Sigmoid colon (tissue), 7 donors: ENCODE measurements around the gene MYADM. TPM values are rescaled to one million over a fixed set of nuclear protein-coding genes. Genes with fewer than 3 reads are reported as not detected.

ENCODE experiments used
- DNase-seq: peaks from one replicate; pipeline ENCODE4 v3.0.0-alpha.2; 2019
- H3K27ac ChIP-seq, 4 donors: fragments of 200-600 bp; sonication (generic); one replicate each; pipeline ENCODE4 v1.5.1; 2016 to 2019; ENCODE audit warnings: mild to moderate bottlenecking in 1 of 4
- H3K27me3 ChIP-seq, 3 donors: fragments of 200-600 bp; sonication (generic); one replicate each; pipeline ENCODE4 v1.5.1; 2019; ENCODE audit warnings: mild to moderate bottlenecking in 1 of 3
- H3K36me3 ChIP-seq, 4 donors: fragments of 200-600 bp; sonication (generic); one replicate each; pipeline ENCODE4 v1.5.1; 2016 to 2019
- H3K4me1 ChIP-seq, 4 donors: fragments of 200-600 bp; sonication (generic); one replicate each; pipeline ENCODE4 v1.5.1; 2017 to 2019
- H3K4me3 ChIP-seq, 4 donors: fragments of 200-600 bp; sonication (generic); one replicate each; pipeline ENCODE4 v1.5.1; 2017 to 2019; ENCODE audit warnings: mild to moderate bottlenecking in 2 of 4, moderate library complexity in 1 of 4
- H3K9me3 ChIP-seq, 4 donors: fragments of 200-600 bp in 3 of 4; sonication (generic) in 3 of 4; one replicate each; pipeline versions ENCODE4 v1.5.1 to v1.6.1; 2013 to 2019
- CTCF ChIP-seq, 4 experiments: fragments of 450-650 bp in 3 of 4; fragments of 200-600 bp in 1 of 4; IDR thresholded peaks; one replicate each; pipeline ENCODE4 v1.5.1; 2016 to 2019; ENCODE audit warnings: antibody characterized with exemption in 4 of 4, mild to moderate bottlenecking in 3 of 4, moderate library complexity in 2 of 4
- EP300 ChIP-seq, 4 donors: sonication (generic); formaldehyde crosslinking; IDR thresholded peaks; one replicate each; pipeline ENCODE4 v1.6.1; 2017; ENCODE audit warnings: antibody characterized with exemption in 4 of 4
- POLR2A ChIP-seq, 2 donors: fragments of 450-650 bp; IDR thresholded peaks; one replicate each; pipeline ENCODE4 v1.6.1; 2016; ENCODE audit warnings: antibody characterized with exemption in 2 of 2, mild to moderate bottlenecking in 2 of 2, moderate library complexity in 2 of 2
- POLR2AphosphoS5 ChIP-seq, 4 donors: sonication (generic); formaldehyde crosslinking; IDR thresholded peaks; one replicate each; pipeline ENCODE4 v1.6.1; 2017; ENCODE audit warnings: antibody characterized with exemption in 4 of 4
- whole genome bisulfite sequencing, 2 donors: extraction: QIAGEN DNeasy Blood & Tissue Kit; methylation state at CpG; one replicate each; pipeline ENCODE4 v1.1.7; 2013; 5-methylcytosine and 5-hydroxymethylcytosine counted together
- intact Hi-C: fragments of 100-400 bp; cut with DNase I; formaldehyde crosslinking; loops from one replicate; pipeline ENCODE4 v1.15.1; 2023
- polyA plus RNA-seq, 3 donors: library from polyadenylated mRNA; stranded (reverse); fragments of 200-250 nt; gene quantifications; one replicate each; pipeline ENCODE4 v1.2.3, GENCODE V29; 2013
- total RNA-seq, 4 donors: library from RNA; depleted of rRNA; stranded (reverse); fragments of >200 nt; gene quantifications; one replicate each; pipeline ENCODE4 v1.1.0, GENCODE V29; 2016
- donor health status: healthy with polysubstance abuse.
- donor health status: Bipolar disorder and iron deficiency.
- donor health status: healthy.

Gene MYADM
- total and polyA plus RNA-seq, 7 donors: 7.9 to 189 (median 65.5) TPM

GRCh38 chr19:53908106-53908934 is 40.6 kb downstream of the MYADM start:
- 4 to 9% methylated on average over 51 of the region's 51 CpGs for WGBS, 2 donors
- peaks cover 0 to 35% (median 19%) of the 10 kb centered on the region in 4 donors for H3K4me1 ChIP-seq
- no peaks in the 10 kb centered on the region for H3K9me3 ChIP-seq
- H3K27ac ChIP-seq: no peak overlapping the region
- TF ChIP-seq POLR2AphosphoS5 (IDR thresholded peaks at IDR 0.05): no peak
- TF ChIP-seq CTCF (IDR thresholded peaks at IDR 0.05): no peak
- peak overlapping the region in 2 of 4 donors; percentile 19 to 21 for H3K4me3 ChIP-seq
- H3K36me3 ChIP-seq: no peaks in the 10 kb centered on the region
- no peak for DNase-seq
- intact Hi-C loops: loop anchor here (5.0 to 10.0 kb wide), 2 partner anchors 54 to 114 kb away; no protein-coding TSS in a partner anchor
- peaks cover 51 to 87% (median 67%) of the 10 kb centered on the region in 3 donors for H3K27me3 ChIP-seq

GRCh38 chr19:53908935-53909415 is 41.3 kb downstream of the MYADM start, which contains the start of gene CACNG7:
TSS of gene CACNG7 (plus strand) at chr19:53909278. CDS start at chr19:53912832, 3,554 bp downstream.
- peaks cover 51 to 87% (median 69%) of the 10 kb centered on the region in 3 donors for H3K27me3 ChIP-seq
- peaks cover 0 to 35% (median 19%) of the 10 kb centered on the region in 4 donors for H3K4me1 ChIP-seq
- TF ChIP-seq CTCF (IDR thresholded peaks at IDR 0.05) (no peak), POLR2AphosphoS5 (IDR thresholded peaks at IDR 0.05) (no peak), EP300 (IDR thresholded peaks at IDR 0.05) (no peak), POLR2A (IDR thresholded peaks at IDR 0.05) (no peak)
- H3K4me3 ChIP-seq: peak within 1 kb of the TSS in 2 of 4 donors; percentile 19 to 21
- H3K36me3 ChIP-seq: no peaks in the 10 kb centered on the region
- no peaks in the 10 kb centered on the region for H3K9me3 ChIP-seq
- intact Hi-C loops: loop anchor here (5.0 to 10.0 kb wide), 2 partner anchors 54 to 113 kb away; no protein-coding TSS in a partner anchor
- 5% methylated on average over 28 of the region's 28 CpGs for WGBS, 2 donors
- H3K27ac ChIP-seq: no peak within 1 kb of the TSS
- no peak for DNase-seq

GRCh38 chr19:53909471-53910169 is 41.9 kb downstream of the MYADM start:
- no peak overlapping the region for H3K27ac ChIP-seq
- H3K4me1 ChIP-seq: peaks cover 0 to 35% (median 19%) of the 10 kb centered on the region in 4 donors
- H3K36me3 ChIP-seq: no peaks in the 10 kb centered on the region
- 4 to 11% methylated on average over 47 of the region's 47 CpGs for WGBS, 2 donors
- H3K9me3 ChIP-seq: no peaks in the 10 kb centered on the region
- no peak for DNase-seq
- H3K27me3 ChIP-seq: peaks cover 51 to 87% (median 73%) of the 10 kb centered on the region in 3 donors
- TF ChIP-seq POLR2A (IDR thresholded peaks at IDR 0.05): no peak
- TF ChIP-seq CTCF (IDR thresholded peaks at IDR 0.05): no peak
- TF ChIP-seq EP300 (IDR thresholded peaks at IDR 0.05): no peak
- no peak for TF ChIP-seq POLR2AphosphoS5 (IDR thresholded peaks at IDR 0.05)
- H3K4me3 ChIP-seq: no peak overlapping the region
- intact Hi-C loops: loop anchor here (5.0 to 10.0 kb wide), 2 partner anchors 55 to 113 kb away; no protein-coding TSS in a partner anchor

DNA sequence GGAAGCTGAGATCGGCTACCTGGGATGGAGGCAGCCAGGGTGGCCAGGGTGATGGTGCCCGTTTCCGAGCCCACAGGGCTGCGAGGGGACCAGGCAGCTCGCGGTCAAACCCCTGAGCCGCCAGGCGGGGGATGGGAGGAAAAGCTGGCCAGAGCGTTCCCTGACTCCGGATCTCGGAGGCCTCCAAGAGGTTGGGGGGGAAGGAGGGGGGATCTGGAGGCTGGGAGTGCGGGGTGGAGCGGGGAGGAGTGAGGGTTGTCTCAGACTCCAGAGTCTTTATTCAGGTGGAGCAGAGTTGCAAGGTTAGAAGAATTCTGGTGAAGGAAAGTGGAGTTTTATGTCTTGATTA is 42.5 kb downstream of the MYADM start:
- no peak overlapping the region for H3K4me3 ChIP-seq
- 2 to 6% methylated on average over 13 of the region's 13 CpGs for WGBS, 2 donors
- no peak overlapping the region for H3K27ac ChIP-seq
- DNase-seq: no peak
- peaks cover 51 to 90% (median 73%) of the 10 kb centered on the region in 3 donors for H3K27me3 ChIP-seq
- H3K4me1 ChIP-seq: peaks cover 0 to 35% (median 19%) of the 10 kb centered on the region in 4 donors
- H3K36me3 ChIP-seq: no peaks in the 10 kb centered on the region
- TF ChIP-seq CTCF (IDR thresholded peaks at IDR 0.05): no peak
- H3K9me3 ChIP-seq: no peaks in the 10 kb centered on the region
- intact Hi-C loops: no loop called here
